Neural progenitor cell (in vitro differentiated cells): ENCODE measurements around the gene C16orf54. TPM values are rescaled to one million over a fixed set of nuclear protein-coding genes. Genes with fewer than 3 reads are reported as not detected.

Source experiments
- DNase-seq: peaks from one replicate; pipeline ENCODE4 v3.0.0-alpha.2; 2016; ENCODE audit warnings: low spot score
- H2AFZ ChIP-seq: fragments of 200-600 bp; sonication (generic); replicated peaks from 2 replicates; pipeline ENCODE4 v1.6.1; 2016; ENCODE audit warnings: antibody characterized with exemption
- H3F3A ChIP-seq: fragments of 200-600 bp; sonication (generic); 2 replicates; pipeline ENCODE4 v1.6.1; 2016; ENCODE audit warnings: antibody characterized with exemption, low read depth
- H3K27ac ChIP-seq: fragments of 200-600 bp; sonication (generic); 2 replicates; pipeline ENCODE4 v1.5.1; 2016; ENCODE audit warnings: mild to moderate bottlenecking
- H3K27me3 ChIP-seq: fragments of 200-600 bp; sonication (generic); 2 replicates; pipeline ENCODE4 v1.6.1; 2016; ENCODE audit warnings: mild to moderate bottlenecking, moderate library complexity
- H3K36me3 ChIP-seq: fragments of 200-600 bp; sonication (generic); 2 replicates; pipeline ENCODE4 v1.5.1; 2016
- H3K4me1 ChIP-seq: fragments of 200-600 bp; sonication (generic); 2 replicates; pipeline ENCODE4 v1.6.1; 2016; ENCODE audit warnings: mixed run types
- H3K4me2 ChIP-seq: fragments of 200-600 bp; sonication (generic); 2 replicates; pipeline ENCODE4 v1.6.1; 2016
- H3K4me3 ChIP-seq: fragments of 200-600 bp; sonication (generic); 2 replicates; pipeline ENCODE4 v1.5.1; 2016
- H3K79me2 ChIP-seq: fragments of 200-600 bp; sonication (generic); 2 replicates; pipeline ENCODE4 v1.6.1; 2016; ENCODE audit warnings: low read depth
- H3K9ac ChIP-seq: fragments of 200-600 bp; sonication (generic); 2 replicates; pipeline ENCODE4 v1.6.1; 2016
- H3K9me3 ChIP-seq: fragments of 200-600 bp; sonication (generic); 2 replicates; pipeline ENCODE4 v1.5.1; 2016; ENCODE audit warnings: low read depth
- H4K20me1 ChIP-seq: fragments of 200-600 bp; sonication (generic); 2 replicates; pipeline ENCODE4 v1.6.1; 2016; ENCODE audit warnings: low read depth
- H3K27ac Mint-ChIP-seq: 3 replicates; pipeline ENCODE4 v1.8.0; 2021; ENCODE audit warnings: mixed read lengths
- H3K27me3 Mint-ChIP-seq: 2 replicates; pipeline ENCODE4 v1.8.0; 2022; ENCODE audit warnings: low read depth, mild to moderate bottlenecking, inconsistent platforms, moderate library complexity, mixed read lengths; ENCODE audit not compliant: insufficient read depth
- H3K36me3 Mint-ChIP-seq: 3 replicates; pipeline ENCODE4 v1.8.0; 2021; ENCODE audit warnings: mixed read lengths
- H3K4me1 Mint-ChIP-seq: 3 replicates; pipeline ENCODE4 v1.8.0; 2021; ENCODE audit warnings: mixed read lengths
- H3K4me3 Mint-ChIP-seq: 3 replicates; pipeline ENCODE4 v1.8.0; 2021; ENCODE audit warnings: mild to moderate bottlenecking, moderate library complexity, mixed read lengths
- H3K9me3 Mint-ChIP-seq: 3 replicates; pipeline ENCODE4 v1.8.0; 2020; ENCODE audit warnings: mixed read lengths
- CTCF ChIP-seq: fragments of 200-600 bp; sonication (generic); IDR thresholded peaks from 2 replicates; pipeline ENCODE4 v1.5.1; 2017; ENCODE audit warnings: antibody characterized with exemption, mild to moderate bottlenecking
- EZH2 ChIP-seq: fragments of 200-600 bp; sonication (generic); IDR thresholded peaks from 2 replicates; pipeline ENCODE4 v1.6.1; 2017; ENCODE audit warnings: antibody characterized with exemption, mild to moderate bottlenecking, moderate library complexity
- EZH2phosphoT487 ChIP-seq: fragments of 200-600 bp; sonication (generic); IDR thresholded peaks from 2 replicates; pipeline ENCODE4 v1.6.1; 2017; ENCODE audit warnings: antibody characterized with exemption
- total RNA-seq: library from RNA; depleted of rRNA; stranded (reverse); fragments of >200 nt; gene quantifications from 2 replicates; pipeline ENCODE4 v1.2.3, GENCODE V29; 2015; ENCODE audit warnings: low replicate concordance

Gene C16orf54
- total RNA-seq, 1 donor from 2014 or later, result not detected

GRCh38 chr16:29745121-29745852 is 503 bp downstream of the C16orf54 start:
- H3K4me2 ChIP-seq, result no peak overlapping the region
- no peaks in the 10 kb centered on the region for H3K9me3 ChIP-seq
- TF ChIP-seq CTCF (no peak), EZH2phosphoT487 (no peak), EZH2 (no peak)
- Mint-ChIP-seq H3K27ac (no peak overlapping the region), H3K4me3 (no peak overlapping the region), H3K9me3 (no peaks in the 10 kb centered on the region), H3K36me3 (no peaks in the 10 kb centered on the region), H3K27me3 (peaks cover 17% of the 10 kb centered on the region), H3K4me1 (peaks cover 3% of the 10 kb centered on the region)
- no peaks in the 10 kb centered on the region for H3F3A ChIP-seq
- no peaks in the 10 kb centered on the region for H3K4me1 ChIP-seq
- no peak overlapping the region for H3K27ac ChIP-seq
- DNase-seq, result no peak
- no peak overlapping the region for H3K9ac ChIP-seq
- no peaks in the 10 kb centered on the region for H3K27me3 ChIP-seq
- H2AFZ ChIP-seq, result no peak overlapping the region
- H3K4me3 ChIP-seq, result no peak overlapping the region
- H4K20me1 ChIP-seq, result no peaks in the 10 kb centered on the region
- no peaks in the 10 kb centered on the region for H3K36me3 ChIP-seq
- no peaks in the 10 kb centered on the region for H3K79me2 ChIP-seq

GRCh38 chr16:29744541-29745101 is 1.2 kb downstream of the C16orf54 start:
- Histone ChIP-seq H3K4me2 (no peak overlapping the region), H3K36me3 (no peaks in the 10 kb centered on the region), H2AFZ (no peak overlapping the region), H3K4me1 (no peaks in the 10 kb centered on the region), H3K27ac (no peak overlapping the region), H3K9ac (no peak overlapping the region), H4K20me1 (no peaks in the 10 kb centered on the region), H3K4me3 (no peak overlapping the region), H3K9me3 (no peaks in the 10 kb centered on the region), H3K27me3 (no peaks in the 10 kb centered on the region), H3K79me2 (no peaks in the 10 kb centered on the region), H3F3A (no peaks in the 10 kb centered on the region)
- TF ChIP-seq EZH2 (no peak), CTCF (no peak), EZH2phosphoT487 (no peak)
- Mint-ChIP-seq H3K9me3 (no peaks in the 10 kb centered on the region), H3K4me1 (peaks cover 3% of the 10 kb centered on the region), H3K27ac (no peak overlapping the region), H3K36me3 (no peaks in the 10 kb centered on the region), H3K4me3 (no peak overlapping the region), H3K27me3 (peaks cover 17% of the 10 kb centered on the region)
- DNase-seq, result no peak

- H3K27me3 Mint-ChIP-seq, result peaks cover 17% of the 10 kb centered on the region
- no peak overlapping the region for H3K27ac Mint-ChIP-seq
- H3K9me3 Mint-ChIP-seq, result no peaks in the 10 kb centered on the region
Measured at GRCh38 chr16:29743827-29744531, 1.8 kb downstream of the C16orf54 start.

More at GRCh38 chr16:29743827-29744531, 1.8 kb downstream of the C16orf54 start:
- TF ChIP-seq CTCF (no peak), EZH2phosphoT487 (no peak), EZH2 (no peak)
- Histone ChIP-seq H3K4me1 (no peaks in the 10 kb centered on the region), H4K20me1 (no peaks in the 10 kb centered on the region), H3K36me3 (no peaks in the 10 kb centered on the region), H3K4me2 (no peak overlapping the region), H3K27me3 (no peaks in the 10 kb centered on the region), H3F3A (no peaks in the 10 kb centered on the region), H3K27ac (no peak overlapping the region), H3K4me3 (no peak overlapping the region), H3K9ac (no peak overlapping the region), H3K79me2 (no peaks in the 10 kb centered on the region), H3K9me3 (no peaks in the 10 kb centered on the region), H2AFZ (no peak overlapping the region)
- H3K4me3 Mint-ChIP-seq, result no peak overlapping the region
- H3K36me3 Mint-ChIP-seq, result no peaks in the 10 kb centered on the region
- no peak for DNase-seq
- H3K4me1 Mint-ChIP-seq, result peaks cover 3% of the 10 kb centered on the region
